Upper lobe of right lung (tissue), 1 donor: ENCODE results near the gene AARS2. TPM values are rescaled to one million over a fixed set of nuclear protein-coding genes. Genes with fewer than 3 reads are reported as not detected.
"Not testable (repeated sequence)": the region's sequence is repeated elsewhere in the genome, so short reads cannot be mapped to it uniquely, and the experiment has no call there.

Source experiments
- ATAC-seq: fragments of 200-7000 bp; cut with Tn5 transposase; one replicate; pipeline ENCODE4 v1.9.1; 2020; ENCODE audit warnings: mild to moderate bottlenecking, moderate library complexity
- DNase-seq: peaks from one replicate; pipeline ENCODE4 v3.0.0-alpha.2; 2020
- H3K27ac ChIP-seq: fragments of 200-600 bp; one replicate; pipeline ENCODE4 v1.8.0; 2022
- H3K27me3 ChIP-seq: fragments of 200-600 bp; one replicate; pipeline ENCODE4 v1.8.0; 2022; ENCODE audit warnings: mild to moderate bottlenecking
- H3K36me3 ChIP-seq: fragments of 200-600 bp; one replicate; pipeline ENCODE4 v1.8.0; 2022
- H3K4me1 ChIP-seq: fragments of 200-600 bp; one replicate; pipeline ENCODE4 v1.8.0; 2022
- H3K4me3 ChIP-seq: fragments of 200-600 bp; one replicate; pipeline ENCODE4 v1.8.0; 2022; ENCODE audit warnings: mild to moderate bottlenecking
- H3K9me3 ChIP-seq: fragments of 200-600 bp; one replicate; pipeline ENCODE4 v1.8.0; 2022
- intact Hi-C: fragments of 100-400 bp; cut with DNase I; formaldehyde crosslinking; loops from one replicate; pipeline ENCODE4 v1.11.0; 2022
- total RNA-seq: library from RNA; stranded (reverse); fragmentation: NEBNext Ultra II Directional; extraction: Animal tissue kit (Norgen Biotek cat#: 25700); gene quantifications from one replicate; pipeline ENCODE4 v1.2.1, GENCODE V29; 2021
- TF ChIP-seq, protein P1 (sequence below): fragments of 200-600 bp; IDR thresholded peaks from one replicate; pipeline ENCODE4 v1.8.0; 2022; ENCODE audit warnings: antibody characterized with exemption
- donor health status: DM: no; HTN: yes; CAD: no; lungs with severe emphysema.

The AARS2 gene
- total RNA-seq, 1 donor from 2014 or later = 11.8 TPM

DNA sequence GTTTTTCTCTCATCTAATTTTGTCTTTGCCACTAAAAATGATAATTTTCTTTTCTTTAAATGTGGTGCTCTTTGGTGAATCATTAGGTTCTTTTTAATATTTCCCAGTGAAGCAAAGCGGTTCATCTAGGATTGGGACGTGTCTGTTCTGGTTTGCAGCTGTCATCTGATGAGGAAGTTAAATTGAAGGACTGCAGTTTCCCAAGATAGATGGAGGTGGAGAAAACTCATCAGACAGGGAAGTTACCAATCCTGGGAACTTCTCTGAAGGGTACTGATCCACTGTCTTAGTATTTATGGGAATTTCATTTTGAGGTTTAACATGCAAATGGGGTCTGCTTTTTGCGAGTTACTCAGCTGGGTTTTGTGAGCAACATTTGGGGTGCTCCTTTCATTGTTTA lies 2.4 kb upstream of the AARS2 start:
- Histone ChIP-seq H3K4me3 (no peak overlapping the region), H3K4me1 (peaks cover 7% of the 10 kb centered on the region), H3K36me3 (peaks cover 7% of the 10 kb centered on the region), H3K27ac (no peak overlapping the region), H3K27me3 (peaks cover 9% of the 10 kb centered on the region), H3K9me3 (no peaks in the 10 kb centered on the region)
- TF ChIP-seq, protein P1, sequence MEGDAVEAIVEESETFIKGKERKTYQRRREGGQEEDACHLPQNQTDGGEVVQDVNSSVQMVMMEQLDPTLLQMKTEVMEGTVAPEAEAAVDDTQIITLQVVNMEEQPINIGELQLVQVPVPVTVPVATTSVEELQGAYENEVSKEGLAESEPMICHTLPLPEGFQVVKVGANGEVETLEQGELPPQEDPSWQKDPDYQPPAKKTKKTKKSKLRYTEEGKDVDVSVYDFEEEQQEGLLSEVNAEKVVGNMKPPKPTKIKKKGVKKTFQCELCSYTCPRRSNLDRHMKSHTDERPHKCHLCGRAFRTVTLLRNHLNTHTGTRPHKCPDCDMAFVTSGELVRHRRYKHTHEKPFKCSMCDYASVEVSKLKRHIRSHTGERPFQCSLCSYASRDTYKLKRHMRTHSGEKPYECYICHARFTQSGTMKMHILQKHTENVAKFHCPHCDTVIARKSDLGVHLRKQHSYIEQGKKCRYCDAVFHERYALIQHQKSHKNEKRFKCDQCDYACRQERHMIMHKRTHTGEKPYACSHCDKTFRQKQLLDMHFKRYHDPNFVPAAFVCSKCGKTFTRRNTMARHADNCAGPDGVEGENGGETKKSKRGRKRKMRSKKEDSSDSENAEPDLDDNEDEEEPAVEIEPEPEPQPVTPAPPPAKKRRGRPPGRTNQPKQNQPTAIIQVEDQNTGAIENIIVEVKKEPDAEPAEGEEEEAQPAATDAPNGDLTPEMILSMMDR = no peak
- intact Hi-C loops = no loop called here
- DNase-seq (no peak), ATAC-seq (peak; percentile 37)

GRCh38 chr6:44314657-44315056 lies 1.5 kb upstream of the AARS2 start:
- ATAC-seq, H3K27ac ChIP-seq, H3K27me3 ChIP-seq, DNase-seq, H3K9me3 ChIP-seq, intact Hi-C loops, H3K4me1 ChIP-seq, H3K4me3 ChIP-seq: not testable (repeated sequence)
- peaks cover 16% of the 10 kb centered on the region for H3K36me3 ChIP-seq

GRCh38 chr6:44311767-44312166 lies 1.4 kb downstream of the AARS2 start:
- DNase-seq (no peak), ATAC-seq (no peak)
- peaks cover 35% of the 10 kb centered on the region for H3K36me3 ChIP-seq
- TF ChIP-seq, protein P1 = no peak
- no peak overlapping the region for H3K4me3 ChIP-seq
- no peaks in the 10 kb centered on the region for H3K27me3 ChIP-seq
- no peaks in the 10 kb centered on the region for H3K9me3 ChIP-seq
- H3K4me1 ChIP-seq = peaks cover 7% of the 10 kb centered on the region
- intact Hi-C loops = no loop called here
- no peak overlapping the region for H3K27ac ChIP-seq

DNA sequence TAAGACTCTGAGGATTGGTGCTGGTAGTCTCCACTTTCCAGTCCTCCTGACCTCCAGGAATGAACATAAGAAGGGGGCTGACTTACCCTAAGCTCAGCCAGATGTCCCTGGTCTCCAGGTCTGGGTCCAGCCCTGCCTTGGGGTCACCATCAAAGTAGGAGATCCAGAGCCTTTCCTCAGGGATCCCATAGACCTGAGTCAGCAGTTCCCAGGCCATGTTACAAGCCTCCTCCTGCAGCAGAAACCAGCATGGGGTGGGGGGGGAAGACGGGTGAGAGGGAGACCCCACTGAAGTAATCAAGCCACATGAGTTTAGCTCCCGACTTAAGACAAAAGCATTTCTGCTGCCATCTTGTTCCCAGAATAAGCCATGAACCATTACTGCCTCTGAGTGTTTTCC lies 1.8 kb downstream of the AARS2 start:
- Histone ChIP-seq H3K4me3 (no peak overlapping the region), H3K4me1 (peaks cover 7% of the 10 kb centered on the region), H3K27ac (no peak overlapping the region), H3K36me3 (peaks cover 40% of the 10 kb centered on the region), H3K27me3 (no peaks in the 10 kb centered on the region), H3K9me3 (no peaks in the 10 kb centered on the region)
- intact Hi-C loops = no loop called here
- ATAC-seq (no peak), DNase-seq (no peak)
- TF ChIP-seq, protein P1 = no peak

GRCh38 chr6:44310241-44310640 lies 2.9 kb downstream of the AARS2 start:
- H3K9me3 ChIP-seq = no peaks in the 10 kb centered on the region
- no peak overlapping the region for H3K27ac ChIP-seq
- TF ChIP-seq, protein P1 = no peak
- no peaks in the 10 kb centered on the region for H3K27me3 ChIP-seq
- H3K4me1 ChIP-seq = peaks cover 7% of the 10 kb centered on the region
- H3K36me3 ChIP-seq = peaks cover 51% of the 10 kb centered on the region
- H3K4me3 ChIP-seq = no peak overlapping the region
- ATAC-seq = no peak
- no peak for DNase-seq
- intact Hi-C loops = no loop called here

- no peaks in the 10 kb centered on the region for H3K27me3 ChIP-seq
- intact Hi-C loops = no loop called here
- no peak overlapping the region for H3K4me3 ChIP-seq
- ATAC-seq (no peak), DNase-seq (no peak)
- H3K4me1 ChIP-seq = peaks cover 7% of the 10 kb centered on the region
- TF ChIP-seq, protein P1 = no peak
- no peak overlapping the region for H3K27ac ChIP-seq
- H3K9me3 ChIP-seq = no peaks in the 10 kb centered on the region
- H3K36me3 ChIP-seq = peaks cover 57% of the 10 kb centered on the region
Measured at GRCh38 chr6:44309631-44310030, 3.5 kb downstream of the AARS2 start.
